WTC11 (cell line): Measurements from ENCODE around the gene UGT1A8. TPM values are rescaled to one million over a fixed set of nuclear protein-coding genes. Genes with fewer than 3 reads are reported as not detected.

ENCODE experiments used
- ATAC-seq: fragments of 200-7000 bp; cut with Tn5 transposase; 2 replicates; pipeline ENCODE4 v1.10.0; 2021; ENCODE audit warnings: mild to moderate bottlenecking, moderate library complexity
- CTCF ChIA-PET: fragments of 300-600 bp; sonication (Branson Sonifier 250); formaldehyde crosslinking; loops from one replicate; lab custom pipeline; 2021; ENCODE audit warnings: antibody characterized with exemption; lab: Charles Lee
- POLR2A ChIA-PET: fragments of 350-600 bp; sonication (Branson Sonifier 250); formaldehyde crosslinking; loops from one replicate; lab custom pipeline; 2021; ENCODE audit warnings: antibody characterized with exemption; lab: Charles Lee
- DNase-seq: peaks from one replicate; pipeline ENCODE4 v3.0.0; 2021; ENCODE audit warnings: low spot score
- H3K27ac Mint-ChIP-seq: 2 replicates; pipeline ENCODE4 v1.8.0; 2021; ENCODE audit warnings: mixed read lengths
- H3K27me3 Mint-ChIP-seq: 2 replicates; pipeline ENCODE4 v1.8.0; 2021; ENCODE audit warnings: low read depth, mild to moderate bottlenecking, moderate library complexity, mixed read lengths
- H3K36me3 Mint-ChIP-seq: 2 replicates; pipeline ENCODE4 v1.8.0; 2021; ENCODE audit warnings: mixed read lengths
- H3K4me1 Mint-ChIP-seq: 2 replicates; pipeline ENCODE4 v1.8.0; 2022; ENCODE audit warnings: mixed read lengths
- H3K4me3 Mint-ChIP-seq: 2 replicates; pipeline ENCODE4 v1.8.0; 2021; ENCODE audit warnings: mild to moderate bottlenecking, moderate library complexity, mixed read lengths
- H3K9me3 Mint-ChIP-seq: 2 replicates; pipeline ENCODE4 v1.8.0; 2021; ENCODE audit warnings: mixed read lengths
- CREB1 ChIP-seq: sonication (generic); formaldehyde crosslinking; IDR thresholded peaks from 2 replicates; pipeline ENCODE4 v1.8.0; 2023; ENCODE audit warnings: mild to moderate bottlenecking, missing genetic modification reagents
- CTCF ChIP-seq: fragments of 200-600 bp; IDR thresholded peaks from 2 replicates; pipeline ENCODE4 v1.8.0; 2022; ENCODE audit warnings: antibody characterized with exemption
- EMX1 ChIP-seq: fragments of 250-450 bp; sonication (Bioruptor Pico); IDR thresholded peaks from 2 replicates; pipeline ENCODE4 v1.8.0; 2021; ENCODE audit warnings: mild to moderate bottlenecking
- ESRRA ChIP-seq: sonication (generic); formaldehyde crosslinking; IDR thresholded peaks from 2 replicates; pipeline ENCODE4 v1.8.1; 2022; ENCODE audit warnings: mild to moderate bottlenecking, missing genetic modification reagents, borderline replicate concordance
- FOXJ3 ChIP-seq: sonication (generic); formaldehyde crosslinking; IDR thresholded peaks from 2 replicates; pipeline ENCODE4 v1.9.0; 2021; ENCODE audit warnings: missing genetic modification reagents, mild to moderate bottlenecking, borderline replicate concordance
- FOXP1 ChIP-seq: sonication (generic); formaldehyde crosslinking; IDR thresholded peaks from 2 replicates; pipeline ENCODE4 v1.8.0; 2022; ENCODE audit warnings: missing genetic modification reagents, mild to moderate bottlenecking, moderate library complexity, borderline replicate concordance
- FOXP4 ChIP-seq: sonication (generic); formaldehyde crosslinking; IDR thresholded peaks from 2 replicates; pipeline ENCODE4 v1.8.0; 2022; ENCODE audit warnings: mild to moderate bottlenecking, missing genetic modification reagents
- GRHL2 ChIP-seq: fragments of 250-450 bp; sonication (Bioruptor Pico); IDR thresholded peaks from 2 replicates; pipeline ENCODE4 v1.8.0; 2022; ENCODE audit warnings: mild to moderate bottlenecking, moderate library complexity; ENCODE audit not compliant: insufficient replicate concordance, severe bottlenecking
- GTF2I ChIP-seq: fragments of 250-450 bp; sonication (Bioruptor Pico); conservative IDR thresholded peaks from 2 replicates; pipeline ENCODE4 v1.4.0; 2021; ENCODE audit warnings: mild to moderate bottlenecking
- IRF2 ChIP-seq: sonication (generic); formaldehyde crosslinking; IDR thresholded peaks from 2 replicates; pipeline ENCODE4 v1.8.0; 2022; ENCODE audit warnings: low read depth, missing genetic modification reagents, borderline replicate concordance
- NFYB ChIP-seq: sonication (generic); formaldehyde crosslinking; conservative IDR thresholded peaks from 2 replicates; pipeline ENCODE4 v1.8.0; 2022; ENCODE audit warnings: low read depth, missing genetic modification reagents
- NR1H2 ChIP-seq: sonication (generic); formaldehyde crosslinking; IDR thresholded peaks from 2 replicates; pipeline ENCODE4 v1.9.0; 2021; ENCODE audit warnings: mild to moderate bottlenecking, moderate library complexity, missing genetic modification reagents
- NR2C2 ChIP-seq: sonication (generic); formaldehyde crosslinking; IDR thresholded peaks from 2 replicates; pipeline ENCODE4 v1.8.0; 2022; ENCODE audit warnings: mild to moderate bottlenecking, missing genetic modification reagents
- RELA ChIP-seq: sonication (generic); formaldehyde crosslinking; IDR thresholded peaks from 2 replicates; pipeline ENCODE4 v1.8.1; 2022; ENCODE audit warnings: missing genetic modification reagents, mild to moderate bottlenecking, borderline replicate concordance
- SP1 ChIP-seq: sonication (generic); formaldehyde crosslinking; conservative IDR thresholded peaks from 2 replicates; pipeline ENCODE4 v1.8.1; 2022; ENCODE audit warnings: missing genetic modification reagents
- USF1 ChIP-seq: sonication (generic); formaldehyde crosslinking; IDR thresholded peaks from 2 replicates; pipeline ENCODE4 v1.8.0; 2022; ENCODE audit warnings: mild to moderate bottlenecking, missing genetic modification reagents
- ZMAT4 ChIP-seq: fragments of 250-450 bp; sonication (Bioruptor Pico); IDR thresholded peaks from 2 replicates; pipeline ENCODE4 v1.9.0; 2021; ENCODE audit warnings: mild to moderate bottlenecking
- ZNF219 ChIP-seq: sonication (generic); formaldehyde crosslinking; IDR thresholded peaks from 2 replicates; pipeline ENCODE4 v1.8.0; 2023; ENCODE audit warnings: missing genetic modification reagents, mild to moderate bottlenecking, borderline replicate concordance
- ZNF317 ChIP-seq: sonication (generic); formaldehyde crosslinking; IDR thresholded peaks from 2 replicates; pipeline ENCODE4 v1.8.1; 2023; ENCODE audit warnings: low read depth, mild to moderate bottlenecking, moderate library complexity, missing genetic modification reagents, borderline replicate concordance
- ZNF416 ChIP-seq: fragments of 250-450 bp; sonication (Bioruptor Pico); IDR thresholded peaks from 2 replicates; pipeline ENCODE4 v1.9.0; 2021; ENCODE audit warnings: mild to moderate bottlenecking, inconsistent platforms
- ZNF425 ChIP-seq: fragments of 250-450 bp; sonication (Bioruptor Pico); conservative IDR thresholded peaks from 2 replicates; pipeline ENCODE4 v1.9.0; 2021; ENCODE audit warnings: mild to moderate bottlenecking
- ZNF671 ChIP-seq: fragments of 250-450 bp; sonication (Bioruptor Pico); IDR thresholded peaks from 2 replicates; pipeline ENCODE4 v1.8.0; 2021; ENCODE audit warnings: mild to moderate bottlenecking
- total RNA-seq: library from RNA; stranded (reverse); gene quantifications from 3 replicates; pipeline ENCODE4 v1.2.3, GENCODE V29; 2021
- TF ChIP-seq, protein P1 (sequence below): sonication (generic); formaldehyde crosslinking; IDR thresholded peaks from 2 replicates; pipeline ENCODE4 v1.8.0; 2022; ENCODE audit warnings: missing genetic modification reagents
- TF ChIP-seq, protein P2 (sequence below): sonication (generic); formaldehyde crosslinking; IDR thresholded peaks from 2 replicates; pipeline ENCODE4 v1.8.1; 2023; ENCODE audit warnings: mild to moderate bottlenecking, moderate library complexity, missing genetic modification reagents

The UGT1A8 gene
- total RNA-seq, 1 experiment from 2014 or later, result 0.13 TPM

GRCh38 chr2:233689501-233689900 lies 72.1 kb downstream of the UGT1A8 start:
- no peak for ATAC-seq
- no peak overlapping the region for H3K4me3 Mint-ChIP-seq
- TF ChIP-seq GTF2I (CRISPR knock-in tag) (no peak), NR2C2 (no peak), FOXJ3 (CRISPR knock-in tag) (no peak), EMX1 (CRISPR knock-in tag) (no peak), ZNF219 (CRISPR knock-in tag) (no peak), ZNF671 (CRISPR knock-in tag) (no peak), CREB1 (no peak), NR1H2 (CRISPR knock-in tag) (no peak), ZNF416 (CRISPR knock-in tag) (no peak), ESRRA (no peak), RELA (CRISPR knock-in tag) (no peak), FOXP4 (CRISPR knock-in tag) (no peak), SP1 (CRISPR knock-in tag) (no peak), IRF2 (CRISPR knock-in tag) (no peak), ZNF317 (CRISPR knock-in tag) (no peak), FOXP1 (CRISPR knock-in tag) (no peak)
- TF ChIP-seq, protein P1, sequence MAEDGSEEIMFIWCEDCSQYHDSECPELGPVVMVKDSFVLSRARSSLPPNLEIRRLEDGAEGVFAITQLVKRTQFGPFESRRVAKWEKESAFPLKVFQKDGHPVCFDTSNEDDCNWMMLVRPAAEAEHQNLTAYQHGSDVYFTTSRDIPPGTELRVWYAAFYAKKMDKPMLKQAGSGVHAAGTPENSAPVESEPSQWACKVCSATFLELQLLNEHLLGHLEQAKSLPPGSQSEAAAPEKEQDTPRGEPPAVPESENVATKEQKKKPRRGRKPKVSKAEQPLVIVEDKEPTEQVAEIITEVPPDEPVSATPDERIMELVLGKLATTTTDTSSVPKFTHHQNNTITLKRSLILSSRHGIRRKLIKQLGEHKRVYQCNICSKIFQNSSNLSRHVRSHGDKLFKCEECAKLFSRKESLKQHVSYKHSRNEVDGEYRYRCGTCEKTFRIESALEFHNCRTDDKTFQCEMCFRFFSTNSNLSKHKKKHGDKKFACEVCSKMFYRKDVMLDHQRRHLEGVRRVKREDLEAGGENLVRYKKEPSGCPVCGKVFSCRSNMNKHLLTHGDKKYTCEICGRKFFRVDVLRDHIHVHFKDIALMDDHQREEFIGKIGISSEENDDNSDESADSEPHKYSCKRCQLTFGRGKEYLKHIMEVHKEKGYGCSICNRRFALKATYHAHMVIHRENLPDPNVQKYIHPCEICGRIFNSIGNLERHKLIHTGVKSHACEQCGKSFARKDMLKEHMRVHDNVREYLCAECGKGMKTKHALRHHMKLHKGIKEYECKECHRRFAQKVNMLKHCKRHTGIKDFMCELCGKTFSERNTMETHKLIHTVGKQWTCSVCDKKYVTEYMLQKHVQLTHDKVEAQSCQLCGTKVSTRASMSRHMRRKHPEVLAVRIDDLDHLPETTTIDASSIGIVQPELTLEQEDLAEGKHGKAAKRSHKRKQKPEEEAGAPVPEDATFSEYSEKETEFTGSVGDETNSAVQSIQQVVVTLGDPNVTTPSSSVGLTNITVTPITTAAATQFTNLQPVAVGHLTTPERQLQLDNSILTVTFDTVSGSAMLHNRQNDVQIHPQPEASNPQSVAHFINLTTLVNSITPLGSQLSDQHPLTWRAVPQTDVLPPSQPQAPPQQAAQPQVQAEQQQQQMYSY (CRISPR knock-in tag), result no peak
- TF ChIP-seq, protein P2, sequence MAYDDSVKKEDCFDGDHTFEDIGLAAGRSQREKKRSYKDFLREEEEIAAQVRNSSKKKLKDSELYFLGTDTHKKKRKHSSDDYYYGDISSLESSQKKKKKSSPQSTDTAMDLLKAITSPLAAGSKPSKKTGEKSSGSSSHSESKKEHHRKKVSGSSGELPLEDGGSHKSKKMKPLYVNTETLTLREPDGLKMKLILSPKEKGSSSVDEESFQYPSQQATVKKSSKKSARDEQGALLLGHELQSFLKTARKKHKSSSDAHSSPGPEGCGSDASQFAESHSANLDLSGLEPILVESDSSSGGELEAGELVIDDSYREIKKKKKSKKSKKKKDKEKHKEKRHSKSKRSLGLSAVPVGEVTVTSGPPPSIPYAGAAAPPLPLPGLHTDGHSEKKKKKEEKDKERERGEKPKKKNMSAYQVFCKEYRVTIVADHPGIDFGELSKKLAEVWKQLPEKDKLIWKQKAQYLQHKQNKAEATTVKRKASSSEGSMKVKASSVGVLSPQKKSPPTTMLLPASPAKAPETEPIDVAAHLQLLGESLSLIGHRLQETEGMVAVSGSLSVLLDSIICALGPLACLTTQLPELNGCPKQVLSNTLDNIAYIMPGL, result no peak
- TF ChIP-seq, all 79 proteins: peak for 0
- POLR2A ChIA-PET, result no interaction called here
- Mint-ChIP-seq H3K36me3 (no peaks in the 10 kb centered on the region), H3K9me3 (0 out of 2 replicates have a peak, but pooled peaks cover 4% of the 10 kb centered on the region), H3K4me1 (peaks cover 24% of the 10 kb centered on the region), H3K27me3 (peaks cover 3% of the 10 kb centered on the region; the same call in 1 of the 2 replicates), H3K27ac (no peak overlapping the region)
- CTCF ChIA-PET, result interaction anchor here (1.4 kb wide), 1 partner anchor 22 kb away, joined by 3 read pairs; no protein-coding TSS in a partner anchor
- DNase-seq, result no peak

DNA sequence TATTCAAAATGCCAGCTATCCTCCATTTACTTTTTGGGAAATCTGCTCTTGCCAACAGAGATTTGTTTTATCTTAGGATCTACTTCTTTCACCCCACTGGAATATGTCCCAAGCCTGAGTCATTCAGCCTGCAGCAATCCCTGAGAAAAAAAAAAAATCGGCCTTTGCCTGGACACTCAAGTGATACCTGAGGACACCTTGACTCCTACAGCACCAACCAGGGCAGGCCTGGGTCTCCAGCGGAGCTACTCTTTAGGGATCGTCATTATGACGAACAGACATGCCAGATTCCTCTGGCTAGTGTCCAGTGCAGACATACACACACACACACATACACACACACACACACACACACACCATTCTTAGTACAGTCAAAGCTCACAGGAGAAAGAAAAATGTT lies 73.0 kb downstream of the UGT1A8 start:
- CTCF ChIA-PET, result interaction anchor here (0.7 to 1.7 kb wide), 2 partner anchors 21 to 592 kb away, joined by 3 to 4 read pairs; no protein-coding TSS in a partner anchor
- peaks cover 24% of the 10 kb centered on the region for H3K4me1 Mint-ChIP-seq
- no peaks in the 10 kb centered on the region for H3K36me3 Mint-ChIP-seq
- no peak overlapping the region for H3K27ac Mint-ChIP-seq
- no peak for DNase-seq
- POLR2A ChIA-PET, result no interaction called here
- no peak overlapping the region for H3K4me3 Mint-ChIP-seq
- ATAC-seq, result no peak
- H3K27me3 Mint-ChIP-seq, result peaks cover 3% of the 10 kb centered on the region; the same call in 1 of the 2 replicates
- 0 out of 2 replicates have a peak, but pooled peaks cover 4% of the 10 kb centered on the region for H3K9me3 Mint-ChIP-seq
- no peak for TF ChIP-seq ZMAT4
- no peak for TF ChIP-seq ZNF425 (CRISPR knock-in tag)
- TF ChIP-seq GRHL2 (CRISPR knock-in tag), result no peak
- TF ChIP-seq CTCF, result no peak
- no peak for TF ChIP-seq NFYB (CRISPR knock-in tag)
- no peak for TF ChIP-seq USF1 (CRISPR knock-in tag)
